Medulla oblongata (tissue), 1 donor: ENCODE data around the gene ADAMTSL2.

Experiments
- DNase-seq: peaks from one replicate; pipeline ENCODE4 v3.0.0-alpha.2; 2015; ENCODE audit errors: extremely low spot score

The ADAMTSL2 gene

GRCh38 chr9:133533857-133534256 lies 647 bp upstream of the ADAMTSL2 start:
- DNase-seq = no peak

DNA sequence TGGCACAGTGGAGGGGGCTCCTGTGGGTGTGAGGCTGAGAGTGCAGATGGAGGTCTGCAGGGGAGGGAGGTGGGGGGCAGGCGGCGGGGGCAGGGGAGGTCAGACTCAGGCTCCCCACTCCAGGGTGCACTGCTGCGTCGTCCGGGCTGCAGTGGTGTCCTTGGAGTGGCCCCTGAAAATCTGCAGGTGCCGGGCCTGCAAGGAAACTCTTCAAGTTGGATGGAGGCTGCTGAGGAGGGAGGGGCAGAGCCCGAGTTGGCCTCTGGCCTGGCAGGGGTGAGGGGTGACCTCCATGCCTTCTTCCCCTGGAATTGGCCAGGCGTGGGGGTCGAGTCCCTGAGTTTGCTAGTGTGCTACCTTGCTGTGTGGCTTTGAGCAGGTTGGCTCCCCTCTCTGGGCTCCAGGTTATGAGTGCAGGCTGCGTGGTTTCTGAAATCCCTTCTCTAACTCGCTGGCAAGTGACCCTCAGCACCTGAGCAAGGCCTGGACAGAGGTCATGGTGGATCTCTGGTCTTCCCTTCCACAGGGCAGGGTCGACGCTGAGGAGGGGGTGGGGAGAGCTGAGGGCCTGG lies 888 bp downstream of the ADAMTSL2 start:
- no peak for DNase-seq

DNA sequence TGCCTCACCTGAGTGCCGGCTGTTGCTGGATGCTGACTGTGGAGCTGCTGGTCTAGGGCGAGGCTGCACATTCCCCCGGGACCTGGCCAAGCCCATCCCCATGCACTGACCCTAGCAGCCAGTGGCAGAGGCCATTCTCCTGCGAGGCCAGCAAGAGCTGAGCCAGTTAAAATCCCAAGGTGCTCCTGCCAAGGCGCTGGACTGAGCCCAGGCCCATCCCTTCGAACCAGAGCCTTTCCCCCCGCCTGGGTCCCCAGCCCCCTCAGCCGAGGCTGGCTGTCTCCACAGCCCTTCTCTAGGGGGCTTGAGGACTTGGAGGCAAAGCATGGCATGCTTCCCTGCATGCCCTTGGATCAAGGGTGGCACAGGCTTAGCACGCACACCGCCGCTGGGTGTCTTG lies 1.6 kb downstream of the ADAMTSL2 start:
- DNase-seq = no peak

DNA sequence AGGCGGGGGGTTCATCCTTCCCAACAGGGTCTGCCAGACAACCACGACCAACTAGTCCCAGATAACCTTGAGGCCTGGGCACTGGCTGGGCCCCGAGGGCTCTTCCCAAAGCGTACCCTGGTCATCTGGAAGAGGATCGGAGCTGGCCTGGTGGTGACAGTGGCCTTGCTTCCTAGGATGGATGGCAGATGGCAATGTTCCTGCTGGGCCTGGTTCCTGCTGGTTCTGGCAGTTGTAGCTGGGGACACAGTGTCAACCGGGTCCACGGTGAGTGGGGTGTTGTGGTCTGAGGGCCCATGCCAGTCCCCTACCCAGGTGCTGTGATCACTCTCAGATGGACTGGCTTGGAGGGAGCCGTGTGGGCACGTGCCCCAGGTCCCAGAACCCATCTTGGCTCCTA lies 2.0 kb downstream of the ADAMTSL2 start:
- no peak for DNase-seq

- DNase-seq = no peak
Measured at GRCh38 chr9:133537257-133537656, 2.8 kb downstream of the ADAMTSL2 start.

DNA sequence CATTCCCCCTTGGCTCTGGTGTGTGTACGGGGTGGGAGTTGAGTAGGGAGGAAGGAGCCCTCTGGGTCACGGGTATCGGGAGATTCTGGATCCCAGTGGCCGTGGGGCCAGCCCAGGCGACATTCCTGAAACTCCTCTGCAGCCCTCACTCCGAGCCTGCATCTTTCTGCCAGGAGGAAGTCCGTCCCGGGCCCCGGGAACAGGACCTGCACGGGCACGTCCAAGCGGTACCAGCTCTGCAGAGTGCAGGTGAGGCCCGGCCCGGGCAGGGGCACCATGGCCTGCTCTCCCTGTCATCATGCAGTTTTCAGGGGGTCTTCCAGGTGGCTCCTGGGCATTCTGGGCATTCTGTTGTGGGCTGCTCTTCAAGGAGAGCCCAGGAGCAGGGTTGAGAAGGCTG lies 3.7 kb downstream of the ADAMTSL2 start:
- no peak for DNase-seq

DNA sequence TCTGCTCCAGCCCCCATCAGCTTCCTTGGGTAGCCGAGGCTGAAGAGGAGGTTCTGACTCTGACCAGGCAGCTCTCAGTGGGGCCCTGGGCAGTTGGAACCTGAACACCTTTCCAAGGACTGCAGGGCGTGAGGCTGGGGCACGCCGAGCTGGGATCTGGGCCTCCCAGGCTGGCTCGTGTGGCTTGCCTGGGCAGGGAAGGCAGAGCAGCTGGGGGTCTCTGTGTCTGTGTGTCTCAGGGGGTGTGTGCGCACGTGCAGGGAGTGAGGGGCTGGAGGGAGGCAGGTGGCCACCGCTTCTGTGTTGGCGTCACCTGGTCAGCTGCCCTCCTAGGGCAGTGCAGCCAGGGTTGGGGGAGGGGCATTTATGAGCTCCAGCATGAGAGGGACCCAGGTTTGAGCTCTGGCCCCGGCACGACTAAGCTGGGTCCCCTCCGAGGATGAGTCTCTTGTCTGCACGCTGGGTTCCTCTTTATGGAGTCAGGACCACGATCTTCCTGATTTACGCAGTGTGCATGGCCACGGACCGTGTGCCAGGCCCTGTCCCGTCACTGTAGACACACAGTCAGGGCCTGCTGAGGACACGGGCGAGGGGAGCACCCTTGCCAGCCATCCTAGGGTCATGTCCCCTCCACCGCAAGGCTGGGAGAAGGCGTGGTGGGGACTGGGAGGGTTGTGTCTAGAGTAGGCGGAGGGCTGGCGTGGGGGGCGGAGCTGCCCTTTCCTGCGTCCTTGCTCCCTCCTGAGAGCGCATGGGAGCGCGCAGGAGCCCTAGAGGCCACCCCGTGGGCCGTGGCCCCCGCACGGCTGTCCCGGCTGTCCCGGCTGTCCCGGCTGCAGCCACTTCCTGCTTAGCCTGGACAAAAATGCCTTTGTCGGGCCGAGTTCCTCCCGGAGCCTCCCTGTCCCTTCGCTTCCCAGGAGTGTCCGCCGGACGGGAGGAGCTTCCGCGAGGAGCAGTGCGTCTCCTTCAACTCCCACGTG lies 4.6 kb downstream of the ADAMTSL2 start:
- peak; percentile 49 for DNase-seq

DNA sequence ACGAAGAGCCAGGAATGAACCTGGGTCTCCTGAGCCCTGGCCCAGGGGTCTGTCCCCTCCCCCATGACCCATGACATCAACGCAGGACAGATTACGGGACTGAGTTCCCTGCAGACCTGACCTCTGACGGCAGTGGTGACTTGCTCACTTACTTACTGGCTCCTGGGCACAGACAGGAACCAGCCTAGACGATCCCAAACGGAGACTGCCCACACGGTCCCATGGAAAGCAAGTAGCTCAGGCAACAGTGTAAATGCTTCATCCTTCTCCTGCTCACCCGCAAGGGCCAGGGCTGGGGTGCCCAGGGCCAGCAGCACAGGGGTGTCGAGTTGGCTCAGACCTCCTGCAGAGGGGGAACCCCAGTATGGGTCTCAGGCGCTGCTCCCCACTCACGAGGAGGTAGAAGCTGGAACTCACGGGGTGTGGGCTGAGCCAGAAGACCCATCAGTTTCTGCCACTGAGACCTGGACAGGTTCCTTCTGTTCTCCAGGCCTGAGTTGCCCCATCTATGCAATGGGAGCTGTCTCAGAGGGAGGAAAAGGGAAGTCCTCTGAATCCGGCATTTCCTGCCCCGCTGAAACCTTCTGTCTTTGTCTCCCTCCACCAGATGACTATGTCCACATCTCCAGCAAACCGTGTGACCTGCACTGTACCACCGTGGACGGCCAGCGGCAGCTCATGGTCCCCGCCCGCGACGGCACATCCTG lies 5.6 kb downstream of the ADAMTSL2 start:
- peak; percentile 53 for DNase-seq

- DNase-seq = no peak
Measured at GRCh38 chr9:133540698-133541025, 6.2 kb downstream of the ADAMTSL2 start.

DNA sequence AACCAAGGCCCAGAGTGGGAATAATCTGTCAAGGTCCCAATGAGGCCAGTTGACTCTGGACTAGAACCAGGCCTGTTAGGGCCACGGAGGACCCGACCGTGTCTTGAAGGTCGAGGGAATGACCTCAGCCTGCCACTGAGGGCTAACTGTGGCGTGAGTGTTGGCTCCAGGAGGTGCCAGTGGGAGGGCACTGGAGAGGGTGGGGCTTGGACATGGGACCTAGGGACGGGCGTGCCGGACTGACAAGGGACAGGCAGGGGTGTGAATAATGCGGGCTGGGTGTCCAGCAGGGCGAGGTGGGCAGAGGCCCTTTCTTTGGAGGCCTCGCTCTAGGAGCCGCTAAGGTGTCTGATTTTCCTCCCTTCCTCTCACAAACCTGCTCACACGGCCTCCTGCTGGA lies 7.5 kb downstream of the ADAMTSL2 start:
- no peak for DNase-seq

- DNase-seq = no peak
Measured at GRCh38 chr9:133543772-133544467, 9.4 kb downstream of the ADAMTSL2 start.

DNA sequence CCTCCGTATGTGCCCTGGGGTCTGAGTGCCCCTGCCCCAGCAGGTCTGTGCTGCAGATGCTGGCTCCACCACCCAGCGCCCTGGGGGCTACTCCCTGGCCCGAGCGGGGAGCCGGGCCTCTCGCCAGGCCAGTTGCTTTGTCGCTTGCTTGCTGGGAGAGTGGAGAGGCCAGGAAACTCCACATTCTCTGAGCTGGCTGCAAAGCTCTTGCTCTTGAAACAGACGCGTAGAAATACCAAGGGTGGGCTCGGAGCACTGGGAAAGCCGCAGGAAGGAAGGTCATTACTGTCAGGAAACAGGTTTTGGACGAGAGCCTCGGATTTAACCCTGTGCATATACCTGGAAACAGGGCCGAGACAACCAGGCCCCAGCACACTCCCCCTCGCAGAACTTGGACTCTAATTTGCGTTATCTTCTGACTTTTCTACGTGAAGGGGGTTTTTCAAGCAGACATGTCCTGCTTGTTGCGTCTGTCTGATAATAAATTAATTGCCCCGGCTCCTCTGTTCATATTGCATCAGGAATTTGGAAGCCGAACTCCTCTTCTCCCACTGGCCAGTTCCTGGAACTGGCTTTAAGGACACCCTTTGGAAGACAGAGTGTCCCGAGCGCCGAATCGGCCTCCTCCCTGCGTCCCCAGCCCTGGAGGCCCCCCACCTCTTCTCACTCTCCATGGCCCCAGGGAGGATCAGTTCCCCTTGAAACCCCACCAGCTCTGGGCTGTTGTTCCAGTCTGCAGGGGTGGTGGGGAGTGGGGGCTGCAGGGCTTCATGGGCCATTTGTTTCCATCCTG lies 11.2 kb downstream of the ADAMTSL2 start:
- DNase-seq = no peak

DNA sequence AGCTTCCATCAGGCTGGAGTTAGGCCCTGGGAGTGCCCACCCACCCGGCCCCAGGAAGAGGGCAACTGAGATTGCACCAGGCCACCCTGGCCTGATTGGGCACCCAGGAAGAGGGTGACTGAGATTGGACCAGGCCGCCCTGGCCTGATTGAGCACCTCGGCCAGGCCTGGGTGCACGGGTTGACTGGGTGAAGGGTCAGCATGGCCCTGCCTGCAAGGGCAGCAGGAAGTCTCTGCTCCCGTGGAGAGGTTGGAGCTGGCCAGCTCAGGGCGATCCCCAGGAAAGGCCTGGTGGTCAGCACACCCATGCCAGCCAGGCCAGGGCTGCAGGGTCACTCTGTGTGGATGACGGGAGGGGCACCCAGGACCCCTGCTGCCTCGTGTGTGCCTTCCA lies 11.8 kb downstream of the ADAMTSL2 start:
- DNase-seq = no peak

GRCh38 chr9:133547116-133547515 lies 12.6 kb downstream of the ADAMTSL2 start:
- no peak for DNase-seq

DNA sequence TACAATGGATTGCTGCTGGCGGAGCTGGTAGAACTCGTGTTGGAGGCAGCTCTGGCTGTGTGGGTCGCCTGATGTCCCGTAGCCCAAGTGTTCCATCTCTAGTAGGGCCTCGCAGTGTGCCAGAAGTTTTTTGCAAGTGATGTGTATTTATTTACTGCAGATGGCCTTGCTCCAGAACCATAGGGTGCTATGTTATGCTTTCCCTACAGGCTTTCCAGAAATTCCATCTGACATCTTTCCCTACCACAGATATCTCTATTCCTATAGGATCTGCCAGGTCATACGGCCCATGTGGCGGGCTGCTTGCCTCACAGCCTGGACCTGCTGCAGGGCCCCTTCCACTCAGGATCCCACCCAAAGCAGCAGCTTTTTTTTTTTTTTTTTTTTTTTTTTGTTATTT lies 16.9 kb downstream of the ADAMTSL2 start:
- DNase-seq = no peak

GRCh38 chr9:133552236-133552635 lies 17.7 kb downstream of the ADAMTSL2 start:
- no peak for DNase-seq

DNA sequence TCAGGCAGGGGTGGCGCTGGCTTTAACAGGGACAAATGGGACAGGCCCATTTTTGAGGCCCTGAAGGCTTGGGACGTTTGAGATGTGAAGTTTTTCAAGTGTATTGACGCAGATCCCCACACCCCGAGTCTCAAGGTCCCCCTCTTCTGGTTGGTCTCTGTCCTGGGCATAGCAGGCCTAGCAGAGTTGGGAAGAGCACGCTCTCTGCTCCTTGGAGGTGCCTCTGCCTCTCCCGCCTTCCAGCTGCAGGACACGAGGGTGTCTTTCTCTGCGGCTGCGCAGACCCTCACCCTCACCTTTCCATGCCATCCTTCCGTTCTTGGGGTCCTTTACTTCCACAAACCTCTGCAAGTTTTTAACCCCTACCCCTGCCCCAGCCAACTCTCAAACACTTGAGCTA lies 18.6 kb downstream of the ADAMTSL2 start:
- DNase-seq = no peak

- no peak for DNase-seq
Measured at GRCh38 chr9:133553973-133554713, 19.6 kb downstream of the ADAMTSL2 start.

DNA sequence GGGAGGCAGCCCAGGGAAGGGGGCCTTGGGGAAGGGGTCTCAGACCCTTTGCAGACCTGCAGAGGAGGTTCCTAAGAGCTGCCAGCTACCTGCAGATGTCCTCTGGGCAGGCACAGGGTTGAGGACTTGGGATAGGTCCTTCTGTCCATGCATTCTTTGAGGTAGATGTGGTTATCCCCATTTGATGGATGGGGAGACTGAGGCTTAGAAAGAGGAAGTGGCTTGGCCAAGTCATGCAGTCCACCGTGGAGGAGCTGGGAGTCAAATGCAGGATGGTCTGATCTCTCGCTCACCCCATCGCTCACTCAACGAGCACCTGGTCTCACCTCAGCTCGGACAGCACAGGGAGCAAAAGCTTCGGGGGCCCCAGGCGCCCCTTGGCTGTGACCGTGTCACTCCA lies 20.2 kb downstream of the ADAMTSL2 start:
- no peak for DNase-seq

DNA sequence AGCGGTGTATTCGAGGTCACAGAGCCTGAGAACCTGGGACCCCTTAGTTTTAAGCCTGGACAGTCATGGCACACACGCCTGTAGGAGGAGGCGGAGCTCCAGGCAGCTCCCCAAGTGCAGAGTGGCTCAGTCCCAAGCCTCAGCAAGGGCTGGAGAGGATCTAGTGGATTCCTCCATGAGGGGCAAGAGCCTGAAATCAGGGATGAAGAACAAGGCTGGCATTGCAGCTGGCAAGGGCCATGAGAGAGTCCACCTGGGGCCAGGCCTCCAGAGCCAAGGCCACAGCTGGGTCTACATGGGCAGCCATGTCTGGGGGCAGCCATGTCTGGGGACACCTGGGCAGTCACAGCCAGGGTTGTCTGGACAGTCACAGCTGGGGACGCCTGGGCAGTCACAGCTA lies 21.9 kb downstream of the ADAMTSL2 start:
- no peak for DNase-seq

DNA sequence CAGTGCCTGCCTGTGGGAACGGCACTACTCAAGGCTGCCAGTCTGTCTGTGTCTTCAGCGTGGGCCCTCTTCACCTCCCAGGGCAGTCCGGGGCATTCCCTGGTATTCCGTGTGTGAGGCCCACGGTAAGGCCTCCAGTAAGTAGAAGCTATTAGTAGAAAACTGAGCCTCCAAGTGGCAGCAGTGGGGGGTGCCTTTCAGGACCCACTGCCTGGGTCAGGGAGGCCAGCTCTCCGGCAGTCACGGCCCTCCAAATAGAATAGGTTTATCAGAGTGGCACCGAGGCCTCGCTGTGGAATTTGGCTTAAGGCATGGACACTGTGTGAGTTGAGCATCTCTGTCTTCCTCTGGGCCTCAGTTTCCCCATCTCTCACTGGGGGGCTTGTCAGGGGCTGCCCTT lies 23.1 kb downstream of the ADAMTSL2 start:
- no peak for DNase-seq
